ENCODE results near the gene HPCAL4.

The HPCAL4 gene

GRCh38 chr1:39720094-39720999, 29.1 kb upstream of the HPCAL4 start (continued):
- TF ChIP-seq ZNF610 (tag by site-specific recombination; IDR thresholded peaks at IDR 0.05; ENCODE audit: borderline replicate concordance) (0 out of 2 replicates have a peak, but pooled peaks have one; percentile 18), ZNF114 (tag by site-specific recombination; IDR thresholded peaks at IDR 0.05) (no peak), ZNF473 (tag by site-specific recombination; IDR thresholded peaks at IDR 0.05) (no peak), ZNF777 (tag by site-specific recombination; IDR thresholded peaks at IDR 0.05; ENCODE audit: borderline replicate concordance) (no peak), ZNF423 (tag by site-specific recombination; IDR thresholded peaks at IDR 0.05) (no peak), HIC1 (tag by site-specific recombination; IDR thresholded peaks at IDR 0.05) (no peak), ZNF354C (tag by site-specific recombination; IDR thresholded peaks at IDR 0.05; ENCODE audit: borderline replicate concordance, low read depth) (peak; percentile 96), ZNF518A (tag by site-specific recombination; conservative IDR thresholded peaks at IDR 0.05; ENCODE audit: low read depth) (peak; percentile 95), ZBTB21 (tag by site-specific recombination; IDR thresholded peaks at IDR 0.05) (peak; percentile 66), ZBTB48 (tag by site-specific recombination; IDR thresholded peaks at IDR 0.05) (no peak), WT1 (tag by site-specific recombination; IDR thresholded peaks at IDR 0.05) (no peak), GLIS1 (tag by site-specific recombination; IDR thresholded peaks at IDR 0.05) (no peak), ZNF76 (tag by site-specific recombination; IDR thresholded peaks at IDR 0.05; ENCODE audit: borderline replicate concordance, low read depth) (no peak), KLF1 (tag by site-specific recombination; IDR thresholded peaks at IDR 0.05) (no peak), ZNF529 (tag by site-specific recombination; IDR thresholded peaks at IDR 0.05; ENCODE audit: insufficient replicate concordance) (no peak), ZNF24 (tag by site-specific recombination; IDR thresholded peaks at IDR 0.05) (peak; percentile 48; the same call in 1 of the 2 replicates), CTCF (tag by site-specific recombination; IDR thresholded peaks at IDR 0.05) (peak; percentile 62), ZFP69B (tag by site-specific recombination; IDR thresholded peaks at IDR 0.05) (no peak), ZNF660 (tag by site-specific recombination; IDR thresholded peaks at IDR 0.05) (0 out of 2 replicates have a peak, but pooled peaks have one; percentile 36), HOXC10 (CRISPR knock-in tag; IDR thresholded peaks at IDR 0.05) (no peak), TRIM28 (IDR thresholded peaks at IDR 0.05; ENCODE audit: borderline replicate concordance, low read length) (no peak), ZNF416 (tag by site-specific recombination; IDR thresholded peaks at IDR 0.05) (no peak), ZNF701 (tag by site-specific recombination; IDR thresholded peaks at IDR 0.05) (no peak), ZNF555 (tag by site-specific recombination; conservative IDR thresholded peaks at IDR 0.05) (peak; percentile 80), SP3 (tag by site-specific recombination; IDR thresholded peaks at IDR 0.05) (no peak; the same call in 1 of the 2 replicates), ZNF629 (tag by site-specific recombination; IDR thresholded peaks at IDR 0.05) (peak; percentile 70), ZNF488 (tag by site-specific recombination; IDR thresholded peaks at IDR 0.05) (no peak), ZSCAN4 (tag by site-specific recombination; IDR thresholded peaks at IDR 0.05) (no peak), ZSCAN16 (tag by site-specific recombination; IDR thresholded peaks at IDR 0.05) (no peak)

Data from HEK293 (cell line).